ENCODE data around the gene VLDLR. TPM values are rescaled to one million over a fixed set of nuclear protein-coding genes. Genes with fewer than 3 reads are reported as not detected.

VLDLR gene
- polyA plus RNA-seq, 6 donors from 2014 or later = not detected

DNA sequence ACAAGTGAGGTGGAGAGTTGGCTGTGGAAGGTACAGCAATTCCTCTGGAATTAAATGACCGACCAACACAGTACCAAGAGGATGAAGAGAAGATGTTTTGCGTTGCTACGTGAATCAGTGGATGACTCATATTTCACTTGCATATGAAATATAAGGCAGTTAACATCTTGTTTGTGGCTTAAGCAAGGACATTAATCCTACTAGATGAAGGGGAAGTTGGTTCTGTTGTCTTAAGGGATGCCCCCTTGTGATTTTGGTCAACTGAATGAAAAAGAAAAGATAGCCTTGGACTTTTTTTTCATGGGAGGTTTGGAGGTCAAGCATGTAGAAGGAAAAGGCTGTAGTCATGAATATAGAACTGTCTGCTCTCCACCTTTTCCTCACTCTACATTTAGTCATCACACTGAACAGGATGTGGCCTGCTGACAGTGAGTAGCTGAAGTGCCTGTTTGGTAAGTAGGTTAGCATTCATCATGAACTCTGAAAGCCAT, 33.9 kb downstream of the VLDLR start:
- Mint-ChIP-seq H3K27me3 (peaks cover 34 to 38% (median 37%) of the 10 kb centered on the region in 3 donors), H3K4me1 (peaks cover 5 to 8% (median 5%) of the 10 kb centered on the region in 3 donors), H3K9me3 (no peaks in the 10 kb centered on the region), H3K36me3 (peaks cover 0 to 8% of the 10 kb centered on the region in 2 donors), H3K4me3 (no peak overlapping the region), H3K27ac (no peak overlapping the region)
- DNase-seq (no peak), ATAC-seq (ENCODE audit: low read depth in 2 of 2) (no peak)

GRCh38 chr9:2657427-2657826, 35.8 kb downstream of the VLDLR start:
- no peak overlapping the region for H3K27ac Mint-ChIP-seq

GRCh38 chr9:2662496-2662895, 40.9 kb downstream of the VLDLR start:
- DNase-seq = no peak
- Mint-ChIP-seq H3K36me3 (peaks cover 0 to 28% of the 10 kb centered on the region in 2 donors), H3K27me3 (peaks cover 31 to 38% (median 31%) of the 10 kb centered on the region in 3 donors), H3K27ac (peak overlapping the region in 1 of 6 donors; percentile 5), H3K4me1 (peaks cover 1 to 4% (median 3%) of the 10 kb centered on the region in 3 donors), H3K4me3 (peak overlapping the region in 1 of 8 donors; percentile 53), H3K9me3 (peaks cover 0 to 17% (median 4%) of the 10 kb centered on the region in 7 donors)
- ATAC-seq (ENCODE audit: low read depth in 2 of 2) = no peak

More at GRCh38 chr9:2657427-2657826, 35.8 kb downstream of the VLDLR start:
- Mint-ChIP-seq H3K4me1 (peaks cover 5 to 8% (median 5%) of the 10 kb centered on the region in 3 donors), H3K27me3 (peaks cover 44 to 48% (median 46%) of the 10 kb centered on the region in 3 donors), H3K9me3 (peaks cover 0 to 2% (median 0%) of the 10 kb centered on the region in 7 donors), H3K36me3 (peaks cover 0 to 18% of the 10 kb centered on the region in 2 donors), H3K4me3 (peak overlapping the region in 1 of 8 donors; percentile 6)
- ATAC-seq (ENCODE audit: low read depth in 2 of 2) (peak; percentile 89 to 91), DNase-seq (peak; percentile 44)

DNA sequence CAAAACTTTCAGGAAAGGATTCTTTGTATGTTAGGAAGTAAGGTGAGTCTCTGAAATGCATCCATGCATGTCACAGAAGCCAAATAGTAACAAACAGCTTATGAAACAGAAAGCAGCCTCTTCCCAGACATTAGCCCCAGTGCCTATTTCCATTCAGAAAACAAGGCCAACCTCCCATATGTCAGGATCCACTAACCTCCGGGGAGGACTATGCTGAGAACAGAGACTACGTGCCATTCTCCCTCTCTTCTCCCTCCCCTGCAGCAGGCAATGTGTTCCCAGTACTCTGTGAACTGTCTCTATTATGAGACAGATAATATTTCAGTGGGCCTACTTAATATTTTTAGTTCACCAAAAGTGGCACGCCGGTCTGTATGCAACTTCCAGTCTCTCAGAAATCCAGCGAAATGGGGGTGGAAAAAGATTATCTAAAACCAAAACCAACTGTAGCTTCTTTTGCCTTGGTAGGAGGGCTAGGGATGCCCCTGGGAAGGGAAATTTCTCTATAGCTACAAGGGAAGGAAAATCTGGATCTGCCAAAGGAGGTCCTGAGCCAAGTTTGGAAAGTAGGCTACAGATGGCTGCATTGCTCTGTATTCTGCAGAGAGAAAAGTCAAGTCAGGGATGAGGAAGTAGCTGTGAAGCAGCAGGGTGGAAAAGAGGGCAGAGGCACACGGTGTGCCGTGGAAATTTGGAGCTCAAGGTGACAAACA, 42.0 kb downstream of the VLDLR start:
- no peak for ATAC-seq (ENCODE audit: low read depth in 2 of 2)

DNA sequence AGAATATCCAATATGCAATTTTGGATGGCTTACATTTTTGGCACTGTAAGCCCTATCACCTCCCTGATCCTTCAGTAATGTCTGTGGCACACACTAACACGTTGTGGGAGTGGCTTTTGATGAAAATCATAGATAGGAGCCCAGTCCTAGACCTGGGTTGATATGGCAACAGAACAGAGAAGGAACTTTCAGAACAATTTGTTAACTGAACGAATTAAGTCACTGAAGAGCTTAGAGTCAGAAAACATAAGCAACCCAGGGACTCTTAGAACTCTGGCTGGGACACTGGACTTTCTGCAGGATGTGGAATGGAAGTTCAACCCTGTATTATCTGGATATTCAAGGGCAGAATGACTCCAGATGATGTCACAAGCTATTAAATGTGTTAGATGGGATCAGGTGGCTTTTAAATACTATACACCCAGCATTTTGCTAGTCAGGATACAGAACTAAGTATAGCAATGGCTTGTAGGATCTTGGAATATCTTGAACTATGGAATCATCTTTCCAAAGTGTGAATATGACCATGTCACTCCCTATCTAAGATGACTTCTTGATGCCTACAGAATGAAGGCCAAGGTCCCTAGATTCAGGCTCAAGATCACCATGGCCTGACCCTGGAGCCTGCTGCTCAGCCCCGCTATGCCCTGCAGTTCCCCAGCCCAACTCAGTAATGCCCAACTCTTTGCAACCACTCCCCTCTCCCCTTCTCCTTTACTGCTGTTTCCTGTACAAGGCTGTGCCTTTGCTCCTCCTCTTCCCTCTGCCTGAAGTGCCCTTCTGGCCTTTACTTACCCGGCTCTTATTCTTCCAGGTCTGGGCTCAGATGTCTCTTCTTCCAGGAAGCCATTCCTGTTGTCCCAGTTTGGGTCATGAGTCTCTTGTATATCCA, 42.8 kb downstream of the VLDLR start:
- H3K27me3 Mint-ChIP-seq = peaks cover 13 to 32% (median 23%) of the 10 kb centered on the region in 3 donors
- H3K4me1 Mint-ChIP-seq = peaks cover 0 to 2% (median 0%) of the 10 kb centered on the region in 3 donors
- peak overlapping the region in 1 of 6 donors; percentile 41 for H3K27ac Mint-ChIP-seq
- H3K9me3 Mint-ChIP-seq = peaks cover 0 to 20% (median 6%) of the 10 kb centered on the region in 7 donors
- H3K36me3 Mint-ChIP-seq = peaks cover 0 to 32% of the 10 kb centered on the region in 2 donors
- DNase-seq = no peak
- ATAC-seq (ENCODE audit: low read depth in 2 of 2) = no peak
- H3K4me3 Mint-ChIP-seq = no peak overlapping the region

More for the DNA sequence above, 42.0 kb downstream of the VLDLR start:
- Mint-ChIP-seq H3K27me3 (peaks cover 20 to 38% (median 31%) of the 10 kb centered on the region in 3 donors), H3K4me3 (no peak overlapping the region), H3K36me3 (peaks cover 0 to 32% of the 10 kb centered on the region in 2 donors), H3K4me1 (peaks cover 0 to 2% (median 0%) of the 10 kb centered on the region in 3 donors), H3K9me3 (peaks cover 0 to 20% (median 6%) of the 10 kb centered on the region in 7 donors), H3K27ac (no peak overlapping the region)
- no peak for DNase-seq

DNA sequence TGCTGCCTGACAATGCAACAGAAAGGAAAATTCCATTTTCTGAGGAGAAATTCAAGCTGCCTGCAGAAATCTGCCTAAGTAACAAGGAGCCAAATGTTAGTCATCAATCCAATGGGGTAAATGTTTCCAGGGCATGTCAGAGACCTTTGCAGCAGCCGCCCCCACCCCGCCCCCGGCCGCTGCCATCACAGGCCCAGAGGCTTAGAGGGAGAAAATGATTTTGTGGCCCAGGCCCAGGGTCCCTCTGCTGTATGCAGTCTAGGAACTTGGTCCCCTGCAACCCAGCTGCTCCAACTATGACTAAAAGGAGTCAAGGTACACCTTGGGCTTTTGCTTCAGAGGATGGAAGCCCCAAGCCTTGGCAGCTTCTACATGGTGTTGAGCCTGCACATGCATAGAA, 45.0 kb downstream of the VLDLR start:
- H3K9me3 Mint-ChIP-seq = peaks cover 0 to 20% (median 6%) of the 10 kb centered on the region in 7 donors
- peaks cover 0 to 2% (median 0%) of the 10 kb centered on the region in 3 donors for H3K4me1 Mint-ChIP-seq
- ATAC-seq (ENCODE audit: low read depth in 2 of 2) (no peak), DNase-seq (no peak)
- peaks cover 0 to 31% of the 10 kb centered on the region in 2 donors for H3K36me3 Mint-ChIP-seq
- H3K27me3 Mint-ChIP-seq = peaks cover 10 to 21% (median 10%) of the 10 kb centered on the region in 3 donors
- H3K27ac Mint-ChIP-seq = peak overlapping the region in 1 of 6 donors; percentile 53
- H3K4me3 Mint-ChIP-seq = no peak overlapping the region

DNA sequence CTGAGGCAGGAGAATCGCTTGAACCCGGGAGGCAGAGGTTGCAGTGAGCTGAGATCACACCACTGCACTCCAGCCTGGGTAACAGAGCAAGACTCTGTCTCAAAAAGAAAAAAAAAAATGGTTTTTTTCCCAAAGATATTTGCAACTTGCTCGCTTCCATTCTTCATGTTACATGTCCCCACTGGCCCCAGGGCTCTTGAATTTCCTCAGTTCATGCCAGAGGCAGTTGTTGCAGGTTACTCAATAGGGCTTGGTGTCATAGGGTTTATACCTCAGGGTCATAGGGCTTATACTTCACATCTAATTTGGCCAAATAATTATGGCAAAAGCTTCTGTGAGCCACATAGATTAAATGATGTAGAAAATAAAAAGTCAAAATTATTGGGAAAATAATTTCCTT, 51.6 kb downstream of the VLDLR start:
- DNase-seq (no peak), ATAC-seq (ENCODE audit: low read depth in 2 of 2) (no peak)
- Mint-ChIP-seq H3K27ac (no peak overlapping the region), H3K4me1 (no peaks in the 10 kb centered on the region), H3K27me3 (no peaks in the 10 kb centered on the region), H3K9me3 (peaks cover 0 to under 1% (median 0%) of the 10 kb centered on the region in 7 donors), H3K4me3 (no peak overlapping the region), H3K36me3 (no peaks in the 10 kb centered on the region)

DNA sequence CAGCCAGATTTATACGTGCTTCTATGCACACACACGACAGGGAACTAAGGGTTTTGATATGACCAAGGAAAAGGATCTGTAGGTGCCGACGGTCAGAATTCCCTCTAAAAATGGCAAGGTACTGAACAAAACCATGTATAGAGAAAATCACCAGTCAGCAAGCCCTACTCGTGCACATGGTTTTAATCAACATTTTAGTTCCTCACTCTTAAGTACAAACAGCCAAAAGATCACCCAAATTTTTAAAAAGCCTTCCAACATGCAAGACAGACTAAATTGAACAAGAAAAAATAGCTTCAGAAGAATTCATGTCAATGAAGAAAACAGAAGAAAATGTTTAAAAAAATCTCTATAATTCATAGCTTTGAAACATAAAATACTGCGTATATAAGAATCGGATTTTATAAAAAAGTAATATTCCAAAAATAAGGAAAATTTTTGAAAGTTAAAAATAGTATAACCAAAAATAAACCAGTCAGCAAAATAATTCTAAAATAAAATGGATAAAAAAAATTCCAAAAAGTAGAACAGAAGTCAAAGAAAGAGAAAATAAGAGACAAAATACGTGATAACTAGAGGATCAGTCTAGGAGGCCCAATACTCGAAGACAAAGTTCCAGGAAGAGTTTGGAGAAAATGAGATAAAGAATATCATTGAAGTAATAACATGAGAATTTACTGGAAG, 52.7 kb downstream of the VLDLR start:
- no peaks in the 10 kb centered on the region for H3K27me3 Mint-ChIP-seq
- no peak overlapping the region for H3K4me3 Mint-ChIP-seq
- no peaks in the 10 kb centered on the region for H3K36me3 Mint-ChIP-seq
- ATAC-seq (ENCODE audit: low read depth in 2 of 2) = no peak
- H3K4me1 Mint-ChIP-seq = no peaks in the 10 kb centered on the region
- H3K9me3 Mint-ChIP-seq = no peaks in the 10 kb centered on the region
- no peak for DNase-seq
- H3K27ac Mint-ChIP-seq = no peak overlapping the region

DNA sequence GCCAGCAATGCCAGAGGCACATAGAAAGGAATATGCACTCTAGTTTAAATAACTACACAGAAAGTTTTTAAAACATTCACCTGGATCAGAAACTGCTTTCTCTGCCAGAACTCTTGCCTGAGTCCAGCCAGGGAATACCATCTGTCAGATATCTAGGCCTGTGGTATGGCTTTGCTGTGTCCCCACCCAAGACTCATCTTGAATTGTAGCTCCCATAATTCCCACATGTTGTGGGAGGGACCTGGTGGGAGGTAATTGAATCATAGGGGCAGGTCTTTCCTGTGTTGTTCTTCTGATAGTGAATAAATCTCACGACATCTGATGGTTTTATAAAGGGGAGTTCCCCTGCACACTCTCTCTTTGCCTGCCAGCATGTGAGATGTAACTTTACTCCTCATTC, 54.2 kb downstream of the VLDLR start:
- no peak for ATAC-seq (ENCODE audit: low read depth in 2 of 2)

GRCh38 chr9:2676466-2676865, 54.9 kb downstream of the VLDLR start:
- Mint-ChIP-seq H3K4me1 (no peaks in the 10 kb centered on the region), H3K36me3 (peaks cover 0 to 4% of the 10 kb centered on the region in 2 donors), H3K27me3 (no peaks in the 10 kb centered on the region), H3K27ac (no peak overlapping the region), H3K9me3 (no peaks in the 10 kb centered on the region), H3K4me3 (no peak overlapping the region)
- ATAC-seq (ENCODE audit: low read depth in 2 of 2) (no peak), DNase-seq (no peak)

More for the DNA sequence above, 54.2 kb downstream of the VLDLR start:
- H3K4me3 Mint-ChIP-seq = no peak overlapping the region
- H3K4me1 Mint-ChIP-seq = no peaks in the 10 kb centered on the region
- H3K27me3 Mint-ChIP-seq = no peaks in the 10 kb centered on the region
- no peak for DNase-seq
- H3K36me3 Mint-ChIP-seq = peaks cover 0 to under 1% of the 10 kb centered on the region in 2 donors
- H3K27ac Mint-ChIP-seq = no peak overlapping the region
- H3K9me3 Mint-ChIP-seq = no peaks in the 10 kb centered on the region

- Mint-ChIP-seq H3K4me3 (no peak overlapping the region), H3K9me3 (no peaks in the 10 kb centered on the region), H3K27me3 (no peaks in the 10 kb centered on the region), H3K27ac (no peak overlapping the region), H3K4me1 (no peaks in the 10 kb centered on the region), H3K36me3 (peaks cover 0 to 4% of the 10 kb centered on the region in 2 donors)
- DNase-seq = no peak
- no peak for ATAC-seq (ENCODE audit: low read depth in 2 of 2)
Measured at GRCh38 chr9:2677915-2678889, 56.6 kb downstream of the VLDLR start.

DNA sequence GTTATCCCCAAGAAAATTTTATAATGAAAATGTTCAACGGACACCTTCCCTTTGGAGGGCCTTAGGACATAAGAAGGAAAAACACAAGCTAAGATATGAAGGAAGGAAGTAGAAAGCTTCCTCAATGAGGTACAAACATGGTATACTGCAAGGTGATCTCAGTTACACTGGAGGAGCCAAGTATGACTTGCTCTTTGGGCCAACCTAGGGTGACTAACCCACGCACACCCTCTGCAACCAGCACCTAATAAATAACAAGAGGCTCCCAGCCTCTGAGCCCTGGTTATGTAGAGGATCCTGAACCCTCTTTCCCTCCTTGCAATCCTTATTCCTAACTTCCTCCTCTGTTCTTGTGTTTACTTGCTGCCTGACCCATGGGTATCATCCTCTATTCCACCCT, 57.4 kb downstream of the VLDLR start:
- no peaks in the 10 kb centered on the region for H3K27me3 Mint-ChIP-seq
- no peaks in the 10 kb centered on the region for H3K4me1 Mint-ChIP-seq
- ATAC-seq (ENCODE audit: low read depth in 2 of 2) = no peak
- no peak overlapping the region for H3K4me3 Mint-ChIP-seq
- peaks cover 0 to 4% of the 10 kb centered on the region in 2 donors for H3K36me3 Mint-ChIP-seq
- no peak overlapping the region for H3K27ac Mint-ChIP-seq
- no peaks in the 10 kb centered on the region for H3K9me3 Mint-ChIP-seq
- no peak for DNase-seq
